HG02763 (cell line): ENCODE data around the gene LETM1.

Source experiments
- ATAC-seq: cut with Tn5 transposase; IDR thresholded peaks from one replicate; pipeline ENCODE4 v1.9.1; 2021; ENCODE audit warnings: mild to moderate bottlenecking, moderate library complexity; ENCODE audit not compliant: unreplicated experiment

The LETM1 gene

GRCh38 chr4:1830234-1830633, 25.7 kb downstream of the LETM1 start:
- ATAC-seq = no peak

GRCh38 chr4:1826531-1827350, 29.2 kb downstream of the LETM1 start:
- no peak for ATAC-seq

- no peak for ATAC-seq
These were observed 30.6 kb downstream of the LETM1 start for GRCh38 chr4:1825326-1825725.

GRCh38 chr4:1824746-1825145, 31.2 kb downstream of the LETM1 start:
- ATAC-seq = no peak

GRCh38 chr4:1823545-1823932, 32.4 kb downstream of the LETM1 start:
- ATAC-seq = no peak

- ATAC-seq = no peak
These were observed 33.1 kb downstream of the LETM1 start for GRCh38 chr4:1822568-1823544.

GRCh38 chr4:1821679-1822567, 34.0 kb downstream of the LETM1 start:
- no peak for ATAC-seq

- ATAC-seq = no peak
These were observed 36.1 kb downstream of the LETM1 start for GRCh38 chr4:1819816-1820215.

GRCh38 chr4:1819284-1819683, 36.7 kb downstream of the LETM1 start:
- no peak for ATAC-seq

- ATAC-seq = no peak
These were observed 39.7 kb downstream of the LETM1 start for GRCh38 chr4:1815997-1816860.

GRCh38 chr4:1815096-1815996, 40.6 kb downstream of the LETM1 start:
- ATAC-seq = no peak

- no peak for ATAC-seq
These were observed 41.5 kb downstream of the LETM1 start for GRCh38 chr4:1814453-1814852.

GRCh38 chr4:1813915-1814314, 42.0 kb downstream of the LETM1 start:
- ATAC-seq = no peak

- no peak for ATAC-seq
These were observed 42.7 kb downstream of the LETM1 start for GRCh38 chr4:1813231-1813630.

- ATAC-seq = no peak
These were observed 43.2 kb downstream of the LETM1 start for GRCh38 chr4:1812720-1813119.

- no peak for ATAC-seq
These were observed 45.2 kb downstream of the LETM1 start for GRCh38 chr4:1810765-1811164.

- ATAC-seq = no peak
These were observed 46.0 kb downstream of the LETM1 start for GRCh38 chr4:1809754-1810502.
